ENCODE measurements around the gene GSN.

DNA sequence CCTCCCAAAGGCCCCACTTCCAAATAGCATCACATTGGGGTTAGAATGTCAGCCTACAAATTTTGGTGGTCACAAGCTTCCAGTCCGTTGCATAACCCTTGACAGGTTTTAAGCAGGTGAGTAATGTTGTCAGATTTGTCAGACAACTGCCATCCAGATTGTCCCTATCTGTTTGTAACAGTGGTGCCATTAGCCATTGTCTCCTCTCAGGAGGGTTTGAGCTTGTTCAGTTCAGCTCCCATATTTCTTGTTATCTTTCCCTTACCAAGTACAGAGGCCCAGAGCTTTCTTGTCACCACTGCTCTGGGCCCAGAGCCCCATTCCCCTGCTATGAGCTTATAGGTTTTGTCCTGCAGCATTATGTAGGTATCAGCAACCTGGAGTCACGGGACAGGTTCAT, 14.8 kb upstream of the GSN start:
- TF ChIP-seq, protein P1, sequence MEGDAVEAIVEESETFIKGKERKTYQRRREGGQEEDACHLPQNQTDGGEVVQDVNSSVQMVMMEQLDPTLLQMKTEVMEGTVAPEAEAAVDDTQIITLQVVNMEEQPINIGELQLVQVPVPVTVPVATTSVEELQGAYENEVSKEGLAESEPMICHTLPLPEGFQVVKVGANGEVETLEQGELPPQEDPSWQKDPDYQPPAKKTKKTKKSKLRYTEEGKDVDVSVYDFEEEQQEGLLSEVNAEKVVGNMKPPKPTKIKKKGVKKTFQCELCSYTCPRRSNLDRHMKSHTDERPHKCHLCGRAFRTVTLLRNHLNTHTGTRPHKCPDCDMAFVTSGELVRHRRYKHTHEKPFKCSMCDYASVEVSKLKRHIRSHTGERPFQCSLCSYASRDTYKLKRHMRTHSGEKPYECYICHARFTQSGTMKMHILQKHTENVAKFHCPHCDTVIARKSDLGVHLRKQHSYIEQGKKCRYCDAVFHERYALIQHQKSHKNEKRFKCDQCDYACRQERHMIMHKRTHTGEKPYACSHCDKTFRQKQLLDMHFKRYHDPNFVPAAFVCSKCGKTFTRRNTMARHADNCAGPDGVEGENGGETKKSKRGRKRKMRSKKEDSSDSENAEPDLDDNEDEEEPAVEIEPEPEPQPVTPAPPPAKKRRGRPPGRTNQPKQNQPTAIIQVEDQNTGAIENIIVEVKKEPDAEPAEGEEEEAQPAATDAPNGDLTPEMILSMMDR (IDR thresholded peaks at IDR 0.05), result no peak
- no peak for TF ChIP-seq EZH2 (IDR thresholded peaks at IDR 0.05; ENCODE audit: borderline replicate concordance, insufficient read depth, low read depth, low read length, poor library complexity, severe bottlenecking)
